Prostate gland (tissue), 2 donors: ENCODE measurements around the gene HSBP1L1.

Experiments used
- CTCF ChIP-seq, 4 experiments: fragments of 200-600 bp in 2 of 4; fragments of 450-650 bp in 2 of 4; sonication (generic) in 2 of 4; IDR thresholded peaks; 1 replicate in 3 of 4; 2 replicates in 1 of 4; pipeline ENCODE4 v1.5.1; 2016 to 2019; ENCODE audit warnings: antibody characterized with exemption in 4 of 4, mild to moderate bottlenecking in 2 of 4, moderate library complexity in 2 of 4
- POLR2A ChIP-seq: fragments of 450-650 bp; IDR thresholded peaks from one replicate; pipeline ENCODE4 v1.6.1; 2016; ENCODE audit warnings: antibody characterized with exemption, mild to moderate bottlenecking
- POLR2AphosphoS5 ChIP-seq: sonication (generic); formaldehyde crosslinking; IDR thresholded peaks from one replicate; pipeline ENCODE4 v1.6.1; 2017; ENCODE audit warnings: antibody characterized with exemption

- TF ChIP-seq POLR2A, result no peak
- no peak for TF ChIP-seq CTCF (IDR thresholded peaks at IDR 0.05)
- no peak for TF ChIP-seq POLR2AphosphoS5
These were observed 38.1 kb upstream of the HSBP1L1 start for GRCh38 chr18:79926306-79926705.
